Ovary (tissue), 3 donors: ENCODE measurements around the gene CACNA1H.

Experiments used
- CTCF ChIP-seq, 3 donors: fragments of 450-650 bp in 2 of 3; fragments of 200-600 bp in 1 of 3; IDR thresholded peaks; one replicate each; pipeline versions ENCODE4 v1.5.1 to v1.8.0; 2016 to 2022; ENCODE audit warnings: antibody characterized with exemption in 3 of 3, mild to moderate bottlenecking in 1 of 3
- POLR2A ChIP-seq: fragments of 450-650 bp; IDR thresholded peaks from one replicate; pipeline ENCODE4 v1.6.1; 2017; ENCODE audit warnings: antibody characterized with exemption, mild to moderate bottlenecking, moderate library complexity
- donor health status: DM: no; HTN: no; CAD: no.

- TF ChIP-seq POLR2A (no peak), CTCF (IDR thresholded peaks at IDR 0.05) (no peak)
Measured at GRCh38 chr16:1154887-1155331, 2.0 kb downstream of the CACNA1H start.
